ENCODE data around the gene SPG11. TPM values are rescaled to one million over a fixed set of nuclear protein-coding genes. Genes with fewer than 3 reads are reported as not detected.

The SPG11 gene
- total and polyA plus RNA-seq, 9 of the 15 experiments (the other 6 are each of a cell fraction or from before 2014, with no cell fraction given): 23.3 to 71.2 (median 45.6) TPM

DNA sequence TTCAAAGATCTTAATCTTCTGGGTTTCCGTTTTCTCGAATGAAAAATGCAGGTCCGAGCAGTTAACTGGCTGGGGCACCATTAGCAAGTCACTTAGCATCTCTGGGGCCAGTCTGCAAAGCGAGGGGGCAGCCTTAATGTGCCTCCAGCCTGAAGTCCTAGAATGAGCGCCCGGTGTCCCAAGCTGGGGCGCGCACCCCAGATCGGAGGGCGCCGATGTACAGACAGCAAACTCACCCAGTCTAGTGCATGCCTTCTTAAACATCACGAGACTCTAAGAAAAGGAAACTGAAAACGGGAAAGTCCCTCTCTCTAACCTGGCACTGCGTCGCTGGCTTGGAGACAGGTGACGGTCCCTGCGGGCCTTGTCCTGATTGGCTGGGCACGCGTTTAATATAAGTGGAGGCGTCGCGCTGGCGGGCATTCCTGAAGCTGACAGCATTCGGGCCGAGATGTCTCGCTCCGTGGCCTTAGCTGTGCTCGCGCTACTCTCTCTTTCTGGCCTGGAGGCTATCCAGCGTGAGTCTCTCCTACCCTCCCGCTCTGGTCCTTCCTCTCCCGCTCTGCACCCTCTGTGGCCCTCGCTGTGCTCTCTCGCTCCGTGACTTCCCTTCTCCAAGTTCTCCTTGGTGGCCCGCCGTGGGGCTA lies 47.8 kb upstream of the SPG11 start, which contains the start of the genes B2M and PATL2 (continued):
- TF ChIP-seq, protein P1, sequence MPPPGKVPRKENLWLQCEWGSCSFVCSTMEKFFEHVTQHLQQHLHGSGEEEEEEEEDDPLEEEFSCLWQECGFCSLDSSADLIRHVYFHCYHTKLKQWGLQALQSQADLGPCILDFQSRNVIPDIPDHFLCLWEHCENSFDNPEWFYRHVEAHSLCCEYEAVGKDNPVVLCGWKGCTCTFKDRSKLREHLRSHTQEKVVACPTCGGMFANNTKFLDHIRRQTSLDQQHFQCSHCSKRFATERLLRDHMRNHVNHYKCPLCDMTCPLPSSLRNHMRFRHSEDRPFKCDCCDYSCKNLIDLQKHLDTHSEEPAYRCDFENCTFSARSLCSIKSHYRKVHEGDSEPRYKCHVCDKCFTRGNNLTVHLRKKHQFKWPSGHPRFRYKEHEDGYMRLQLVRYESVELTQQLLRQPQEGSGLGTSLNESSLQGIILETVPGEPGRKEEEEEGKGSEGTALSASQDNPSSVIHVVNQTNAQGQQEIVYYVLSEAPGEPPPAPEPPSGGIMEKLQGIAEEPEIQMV (tag; conservative IDR thresholded peaks at IDR 0.05; ENCODE audit: low read depth): no peak
- TF ChIP-seq, protein P2, sequence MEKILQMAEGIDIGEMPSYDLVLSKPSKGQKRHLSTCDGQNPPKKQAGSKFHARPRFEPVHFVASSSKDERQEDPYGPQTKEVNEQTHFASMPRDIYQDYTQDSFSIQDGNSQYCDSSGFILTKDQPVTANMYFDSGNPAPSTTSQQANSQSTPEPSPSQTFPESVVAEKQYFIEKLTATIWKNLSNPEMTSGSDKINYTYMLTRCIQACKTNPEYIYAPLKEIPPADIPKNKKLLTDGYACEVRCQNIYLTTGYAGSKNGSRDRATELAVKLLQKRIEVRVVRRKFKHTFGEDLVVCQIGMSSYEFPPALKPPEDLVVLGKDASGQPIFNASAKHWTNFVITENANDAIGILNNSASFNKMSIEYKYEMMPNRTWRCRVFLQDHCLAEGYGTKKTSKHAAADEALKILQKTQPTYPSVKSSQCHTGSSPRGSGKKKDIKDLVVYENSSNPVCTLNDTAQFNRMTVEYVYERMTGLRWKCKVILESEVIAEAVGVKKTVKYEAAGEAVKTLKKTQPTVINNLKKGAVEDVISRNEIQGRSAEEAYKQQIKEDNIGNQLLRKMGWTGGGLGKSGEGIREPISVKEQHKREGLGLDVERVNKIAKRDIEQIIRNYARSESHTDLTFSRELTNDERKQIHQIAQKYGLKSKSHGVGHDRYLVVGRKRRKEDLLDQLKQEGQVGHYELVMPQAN (IDR thresholded peaks at IDR 0.05; ENCODE audit: borderline replicate concordance): no peak; the same call in 1 of the 2 replicates
- TF ChIP-seq SIN3B (IDR thresholded peaks at IDR 0.05; ENCODE audit: low read depth) (no peak), XRCC5 (IDR thresholded peaks at IDR 0.05; ENCODE audit: low read depth, low read length) (no peak), TAF7 (tag; IDR thresholded peaks at IDR 0.05) (peak; percentile 92), TFAM (CRISPR knock-in tag; conservative IDR thresholded peaks at IDR 0.05) (no peak), SMARCE1 (IDR thresholded peaks at IDR 0.05) (no peak; the same call in 1 of the 2 replicates), TBL1XR1 (IDR thresholded peaks at IDR 0.05; ENCODE audit: low read length in 2 of 2) (peak in 1 of 2 experiments; percentile 82; a peak in 2 of 4 replicates), TCF3 (CRISPR knock-in tag; IDR thresholded peaks at IDR 0.05) (no peak), ZFX (CRISPR knock-in tag; IDR thresholded peaks at IDR 0.05) (peak; percentile 89), ZFPM2 (CRISPR knock-in tag; IDR thresholded peaks at IDR 0.05) (0 out of 2 replicates have a peak, but pooled peaks have one; percentile 7), RHOXF2B (CRISPR knock-in tag; conservative IDR thresholded peaks at IDR 0.05) (no peak), MAFK (IDR thresholded peaks at IDR 0.05; ENCODE audit: low read length) (no peak; the same call in 1 of the 2 replicates), ZNF76 (CRISPR knock-in tag; IDR thresholded peaks at IDR 0.05; ENCODE audit: borderline replicate concordance) (no peak), SRSF7 (optimal IDR thresholded peaks at IDR 0.05; ENCODE audit: low read depth, low read length) (no peak), ZNF175 (CRISPR knock-in tag; IDR thresholded peaks at IDR 0.05; ENCODE audit: low read depth) (no peak), ATF7 (IDR thresholded peaks at IDR 0.05) (peak; percentile 44), CREBBP (IDR thresholded peaks at IDR 0.05; ENCODE audit: low read depth, low read length) (no peak), ATF1 (CRISPR knock-in tag; IDR thresholded peaks at IDR 0.05) (peak; percentile 76), ATF1 (tag; IDR thresholded peaks at IDR 0.05) (peak; percentile 98), MEIS2 (IDR thresholded peaks at IDR 0.05; ENCODE audit: partially characterized antibody) (peak; percentile 6)
- TF ChIP-seq, protein P3, sequence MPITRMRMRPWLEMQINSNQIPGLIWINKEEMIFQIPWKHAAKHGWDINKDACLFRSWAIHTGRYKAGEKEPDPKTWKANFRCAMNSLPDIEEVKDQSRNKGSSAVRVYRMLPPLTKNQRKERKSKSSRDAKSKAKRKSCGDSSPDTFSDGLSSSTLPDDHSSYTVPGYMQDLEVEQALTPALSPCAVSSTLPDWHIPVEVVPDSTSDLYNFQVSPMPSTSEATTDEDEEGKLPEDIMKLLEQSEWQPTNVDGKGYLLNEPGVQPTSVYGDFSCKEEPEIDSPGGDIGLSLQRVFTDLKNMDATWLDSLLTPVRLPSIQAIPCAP (CRISPR knock-in tag; IDR thresholded peaks at IDR 0.05; ENCODE audit: borderline replicate concordance): no peak

Data from K562 (cell line).